HL-60 (cell line): ENCODE data around the gene NR1D2.
"Not testable (repeated sequence)": the region's sequence is repeated elsewhere in the genome, so short reads cannot be mapped to it uniquely, and the experiment has no call there.

Source experiments
- DNase-seq, 2 experiments: peaks; one replicate each; pipeline ENCODE4 v3.0.0-alpha.2; 2010 to 2020; ENCODE audit warnings: low read depth in 1 of 2, low spot score in 1 of 2
- H3K27ac ChIP-seq: fragments of 250-450 bp; sonication (Bioruptor Pico); replicated peaks from 2 replicates; pipeline ENCODE4 v1.5.1; 2020; ENCODE audit warnings: mild to moderate bottlenecking, moderate library complexity
- H3K27me3 ChIP-seq: fragments of 250-450 bp; sonication (Bioruptor Pico); 2 replicates; pipeline ENCODE4 v1.5.1; 2021; ENCODE audit warnings: mild to moderate bottlenecking, moderate library complexity; ENCODE audit not compliant: insufficient read depth, poor library complexity, severe bottlenecking
- H3K4me3 ChIP-seq: replicated peaks from 2 replicates; pipeline ENCODE4 v1.5.1; 2011; ENCODE audit warnings: mild to moderate bottlenecking, control low read depth, low read length; ENCODE audit not compliant: insufficient read depth
- CTCF ChIP-seq: IDR thresholded peaks from one replicate; pipeline ENCODE4 v1.5.1; 2011; ENCODE audit warnings: low read length, control low read depth, inconsistent platforms; ENCODE audit not compliant: insufficient read depth
- GABPA ChIP-seq: IDR thresholded peaks from 2 replicates; pipeline ENCODE4 v1.6.1; 2012; ENCODE audit warnings: low read depth
- POLR2AphosphoS5 ChIP-seq: IDR thresholded peaks from 2 replicates; pipeline ENCODE4 v1.6.1; 2012; ENCODE audit warnings: low read depth
- REST ChIP-seq: IDR thresholded peaks from 2 replicates; pipeline ENCODE4 v1.6.1; 2012; ENCODE audit warnings: low read depth; ENCODE audit not compliant: insufficient replicate concordance
- SPI1 ChIP-seq: IDR thresholded peaks from 2 replicates; pipeline ENCODE4 v1.6.1; 2012; ENCODE audit warnings: low read depth, mild to moderate bottlenecking, borderline replicate concordance

NR1D2 gene

GRCh38 chr3:23909341-23909740, 35.7 kb upstream of the NR1D2 start:
- DNase-seq: peak in 1 of 2 experiments; percentile 59
- H3K27me3 ChIP-seq: no peaks in the 10 kb centered on the region
- no peak overlapping the region for H3K4me3 ChIP-seq
- no peak for TF ChIP-seq SPI1
- TF ChIP-seq CTCF: no peak
- TF ChIP-seq GABPA: no peak
- no peak for TF ChIP-seq REST
- no peak for TF ChIP-seq POLR2AphosphoS5
- H3K27ac ChIP-seq: no peak overlapping the region

GRCh38 chr3:23911397-23911796, 33.7 kb upstream of the NR1D2 start:
- TF ChIP-seq REST (no peak), GABPA (no peak), POLR2AphosphoS5 (no peak), SPI1 (no peak), CTCF (no peak)
- Histone ChIP-seq H3K27me3 (no peaks in the 10 kb centered on the region), H3K27ac (no peak overlapping the region), H3K4me3 (no peak overlapping the region)
- DNase-seq: no peak

GRCh38 chr3:23912335-23912734, 32.8 kb upstream of the NR1D2 start:
- DNase-seq, H3K4me3 ChIP-seq, H3K27me3 ChIP-seq, H3K27ac ChIP-seq: not testable (repeated sequence)

GRCh38 chr3:23913182-23913581, 31.9 kb upstream of the NR1D2 start:
- Histone ChIP-seq H3K27me3 (no peaks in the 10 kb centered on the region), H3K4me3 (no peak overlapping the region), H3K27ac (no peak overlapping the region)
- TF ChIP-seq SPI1: no peak
- no peak for TF ChIP-seq GABPA
- no peak for TF ChIP-seq REST
- TF ChIP-seq CTCF: no peak
- no peak for TF ChIP-seq POLR2AphosphoS5
- DNase-seq: no peak
